Erythroblast (primary cell): Measurements from ENCODE around the gene VSIG4.
"Not testable (repeated sequence)": the region's sequence is repeated elsewhere in the genome, so short reads cannot be mapped to it uniquely, and the experiment has no call there.

Experiments used
- DNase-seq, 2 experiments: peaks; one replicate each; lab custom pipeline; 2025; lab: John Stamatoyannopoulos, UW
- GATA1 ChIP-seq: IDR thresholded peaks from 2 replicates; pipeline ENCODE4 v1.6.1; 2011; ENCODE audit warnings: low read depth, mild to moderate bottlenecking, control low read depth, low read length, moderate library complexity
- POLR2A ChIP-seq: IDR thresholded peaks from 2 replicates; pipeline ENCODE4 v1.6.1; 2011; ENCODE audit warnings: mild to moderate bottlenecking, low read length

The VSIG4 gene

GRCh38 chrX:65997978-65998717 lies 41.7 kb downstream of the VSIG4 start:
- peak; percentile 82 to 94 for DNase-seq
- TF ChIP-seq POLR2A, result peak; percentile 80
- no peak for TF ChIP-seq GATA1

- TF ChIP-seq POLR2A (peak; percentile 19), GATA1 (no peak)
- DNase-seq, result peak; percentile 0 to 26
Measured at GRCh38 chrX:65994519-65995506, 45.1 kb downstream of the VSIG4 start.

- no peak for DNase-seq
- no peak for TF ChIP-seq POLR2A
- TF ChIP-seq GATA1, result no peak
Measured at GRCh38 chrX:65993915-65994460, 45.9 kb downstream of the VSIG4 start.

GRCh38 chrX:65993332-65993731 lies 46.5 kb downstream of the VSIG4 start:
- DNase-seq, result no peak
- no peak for TF ChIP-seq POLR2A
- TF ChIP-seq GATA1, result no peak

GRCh38 chrX:65990702-65991101 lies 49.2 kb downstream of the VSIG4 start:
- TF ChIP-seq GATA1, result no peak
- TF ChIP-seq POLR2A, result no peak
- no peak for DNase-seq

- DNase-seq, result no peak
- no peak for TF ChIP-seq POLR2A
Measured at GRCh38 chrX:65987811-65988210, 52.1 kb downstream of the VSIG4 start.

GRCh38 chrX:65985922-65986588 lies 53.8 kb downstream of the VSIG4 start:
- peak; percentile 56 to 58 for DNase-seq
- TF ChIP-seq GATA1, result no peak
- no peak for TF ChIP-seq POLR2A

GRCh38 chrX:65985211-65985610 lies 54.7 kb downstream of the VSIG4 start:
- no peak for DNase-seq
- TF ChIP-seq GATA1, result no peak
- TF ChIP-seq POLR2A, result no peak

GRCh38 chrX:65977161-65977560 lies 62.7 kb downstream of the VSIG4 start:
- not testable (repeated sequence) for DNase-seq

- no peak for DNase-seq
- TF ChIP-seq GATA1 (no peak), POLR2A (no peak)
Measured at GRCh38 chrX:65976161-65976560, 63.7 kb downstream of the VSIG4 start.

GRCh38 chrX:65975161-65975751 lies 64.6 kb downstream of the VSIG4 start:
- not testable (repeated sequence) for DNase-seq
